Measurements from ENCODE around the gene MTCH2.

The MTCH2 gene

DNA sequence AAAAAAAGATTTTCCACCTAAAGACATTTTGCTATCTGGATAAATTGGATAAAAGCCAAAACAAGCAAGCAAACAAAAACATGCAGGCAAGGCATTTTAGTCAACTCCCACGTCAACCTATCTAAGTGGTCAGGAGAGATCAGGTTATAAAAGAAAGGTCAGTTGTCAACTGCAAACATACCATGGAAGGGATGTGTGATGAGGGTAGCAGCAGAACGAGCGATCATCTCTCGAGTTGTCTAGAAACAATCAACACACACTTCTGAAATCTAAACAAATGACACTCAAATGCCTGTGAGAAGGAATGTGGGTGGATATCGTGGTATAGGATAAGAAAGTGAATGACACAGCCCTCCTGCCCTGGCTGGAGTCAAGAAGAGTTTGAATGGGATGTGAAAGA is 10.9 kb downstream of the MTCH2 start:
- H3K4ac ChIP-seq (ENCODE audit: low read length): no peak overlapping the region
- H4K8ac ChIP-seq (ENCODE audit: low read depth, low read length): no peak overlapping the region
- H2BK5ac ChIP-seq (ENCODE audit: low read length): no peak overlapping the region
- H3K18ac ChIP-seq (ENCODE audit: low read length): no peak overlapping the region
- H2AK5ac ChIP-seq (ENCODE audit: low read depth, low read length): no peak overlapping the region
- DNase-seq (ENCODE audit: low spot score): no peak
- WGBS, 2 donors (ENCODE audit: extremely low coverage in 2 of 2, insufficient read length in 2 of 2, insufficient replicate concordance in 1 of 2): no CpG with 5 or more reads among the region's 5 CpGs
- H2BK15ac ChIP-seq (ENCODE audit: low read length): no peak overlapping the region
- no peak overlapping the region for H3K27ac ChIP-seq (replicated peaks; ENCODE audit: low read length)
- no peak overlapping the region for H3K4me3 ChIP-seq (ENCODE audit: low read length in 2 of 2)
- H3K27me3 ChIP-seq (ENCODE audit: control insufficient read depth in 3 of 3, insufficient read depth in 3 of 3, low read depth in 1 of 3, low read length in 3 of 3): no peaks in the 10 kb centered on the region
- H3K36me3 ChIP-seq (replicated peaks in 1 of 2; ENCODE audit: control insufficient read depth in 2 of 2, insufficient read depth in 2 of 2, low read length in 2 of 2): peaks cover 18 to 84% of the 10 kb centered on the region in 2 donors
- no peak overlapping the region for H3K9ac ChIP-seq (ENCODE audit: low read depth, low read length, poor library complexity)
- H4K91ac ChIP-seq (ENCODE audit: low read depth, low read length, poor library complexity): no peak overlapping the region
- H3K9me3 ChIP-seq (replicated peaks in 1 of 2; ENCODE audit: control insufficient read depth in 2 of 2, insufficient read depth in 1 of 2, low read depth in 1 of 2, low read length in 2 of 2): no peaks in the 10 kb centered on the region
- H2BK12ac ChIP-seq (ENCODE audit: low read length): no peak overlapping the region
- H3K4me1 ChIP-seq (ENCODE audit: control insufficient read depth in 2 of 2, insufficient read depth in 1 of 2, low read depth in 1 of 2, low read length in 2 of 2): no peaks in the 10 kb centered on the region
- no peak overlapping the region for H3K14ac ChIP-seq (ENCODE audit: low read length)
- H2AFZ ChIP-seq (ENCODE audit: low read length): no peak overlapping the region
- H3K4me2 ChIP-seq (ENCODE audit: insufficient read depth, low read length, poor library complexity, severe bottlenecking): no peak overlapping the region
- H2BK120ac ChIP-seq (ENCODE audit: low read depth, low read length): no peak overlapping the region
- H3K79me1 ChIP-seq (ENCODE audit: low read depth, low read length): no peaks in the 10 kb centered on the region
- H3K23ac ChIP-seq (ENCODE audit: low read depth, low read length, poor library complexity): no peak overlapping the region

GRCh38 chr11:47628026-47628425 is 14.3 kb downstream of the MTCH2 start:
- Histone ChIP-seq H3K14ac (ENCODE audit: low read length) (no peak overlapping the region), H3K27me3 (ENCODE audit: control insufficient read depth in 3 of 3, insufficient read depth in 3 of 3, low read depth in 1 of 3, low read length in 3 of 3) (no peaks in the 10 kb centered on the region), H4K91ac (ENCODE audit: low read depth, low read length, poor library complexity) (no peak overlapping the region), H3K9me3 (replicated peaks in 1 of 2; ENCODE audit: control insufficient read depth in 2 of 2, insufficient read depth in 1 of 2, low read depth in 1 of 2, low read length in 2 of 2) (no peaks in the 10 kb centered on the region), H2BK120ac (ENCODE audit: low read depth, low read length) (no peak overlapping the region), H3K23ac (ENCODE audit: low read depth, low read length, poor library complexity) (no peak overlapping the region), H3K4me2 (ENCODE audit: insufficient read depth, low read length, poor library complexity, severe bottlenecking) (no peak overlapping the region), H3K9ac (ENCODE audit: low read depth, low read length, poor library complexity) (no peak overlapping the region), H3K36me3 (replicated peaks in 1 of 2; ENCODE audit: control insufficient read depth in 2 of 2, insufficient read depth in 2 of 2, low read length in 2 of 2) (peaks cover 26 to 89% of the 10 kb centered on the region in 2 donors), H2BK15ac (ENCODE audit: low read length) (no peak overlapping the region), H4K8ac (ENCODE audit: low read depth, low read length) (no peak overlapping the region), H3K79me1 (ENCODE audit: low read depth, low read length) (no peaks in the 10 kb centered on the region), H2AFZ (ENCODE audit: low read length) (no peak overlapping the region), H2BK5ac (ENCODE audit: low read length) (no peak overlapping the region), H3K27ac (replicated peaks; ENCODE audit: low read length) (no peak overlapping the region), H3K4ac (ENCODE audit: low read length) (no peak overlapping the region), H3K4me3 (ENCODE audit: low read length in 2 of 2) (no peak overlapping the region), H3K18ac (ENCODE audit: low read length) (no peak overlapping the region), H3K4me1 (ENCODE audit: control insufficient read depth in 2 of 2, insufficient read depth in 1 of 2, low read depth in 1 of 2, low read length in 2 of 2) (no peaks in the 10 kb centered on the region), H2AK5ac (ENCODE audit: low read depth, low read length) (no peak overlapping the region), H2BK12ac (ENCODE audit: low read length) (no peak overlapping the region)
- no CpG with 5 or more reads among the region's 4 CpGs for WGBS, 2 donors (ENCODE audit: extremely low coverage in 2 of 2, insufficient read length in 2 of 2, insufficient replicate concordance in 1 of 2)
- no peak for DNase-seq (ENCODE audit: low spot score)

- Histone ChIP-seq H3K9ac (ENCODE audit: low read depth, low read length, poor library complexity) (no peak overlapping the region), H2BK120ac (ENCODE audit: low read depth, low read length) (no peak overlapping the region), H3K9me3 (replicated peaks in 1 of 2; ENCODE audit: control insufficient read depth in 2 of 2, insufficient read depth in 1 of 2, low read depth in 1 of 2, low read length in 2 of 2) (no peaks in the 10 kb centered on the region), H4K91ac (ENCODE audit: low read depth, low read length, poor library complexity) (no peak overlapping the region), H4K8ac (ENCODE audit: low read depth, low read length) (no peak overlapping the region), H3K27ac (replicated peaks; ENCODE audit: low read length) (no peak overlapping the region), H2AFZ (ENCODE audit: low read length) (no peak overlapping the region), H3K4me3 (ENCODE audit: low read length in 2 of 2) (no peak overlapping the region), H3K79me1 (ENCODE audit: low read depth, low read length) (no peaks in the 10 kb centered on the region), H3K23ac (ENCODE audit: low read depth, low read length, poor library complexity) (no peak overlapping the region), H2AK5ac (ENCODE audit: low read depth, low read length) (no peak overlapping the region), H2BK5ac (ENCODE audit: low read length) (no peak overlapping the region), H3K27me3 (ENCODE audit: control insufficient read depth in 3 of 3, insufficient read depth in 3 of 3, low read depth in 1 of 3, low read length in 3 of 3) (no peaks in the 10 kb centered on the region), H3K14ac (ENCODE audit: low read length) (no peak overlapping the region), H3K4me1 (ENCODE audit: control insufficient read depth in 2 of 2, insufficient read depth in 1 of 2, low read depth in 1 of 2, low read length in 2 of 2) (no peaks in the 10 kb centered on the region), H3K4ac (ENCODE audit: low read length) (no peak overlapping the region), H3K4me2 (ENCODE audit: insufficient read depth, low read length, poor library complexity, severe bottlenecking) (no peak overlapping the region), H2BK15ac (ENCODE audit: low read length) (no peak overlapping the region), H2BK12ac (ENCODE audit: low read length) (no peak overlapping the region), H3K18ac (ENCODE audit: low read length) (no peak overlapping the region), H3K36me3 (replicated peaks in 1 of 2; ENCODE audit: control insufficient read depth in 2 of 2, insufficient read depth in 2 of 2, low read length in 2 of 2) (peaks cover 24 to 96% of the 10 kb centered on the region in 2 donors)
- WGBS, 2 donors (ENCODE audit: extremely low coverage in 2 of 2, insufficient read length in 2 of 2, insufficient replicate concordance in 1 of 2): no CpG with 5 or more reads among the region's 8 CpGs
- DNase-seq (ENCODE audit: low spot score): no peak
Observed at GRCh38 chr11:47626234-47626633, 16.1 kb downstream of the MTCH2 start.

- H2BK120ac ChIP-seq (ENCODE audit: low read depth, low read length): no peak overlapping the region
- no peak overlapping the region for H4K91ac ChIP-seq (ENCODE audit: low read depth, low read length, poor library complexity)
- H3K4me1 ChIP-seq (ENCODE audit: control insufficient read depth in 2 of 2, insufficient read depth in 1 of 2, low read depth in 1 of 2, low read length in 2 of 2): no peaks in the 10 kb centered on the region
- no peak overlapping the region for H3K4me3 ChIP-seq (ENCODE audit: low read length in 2 of 2)
- H3K9me3 ChIP-seq (replicated peaks in 1 of 2; ENCODE audit: control insufficient read depth in 2 of 2, insufficient read depth in 1 of 2, low read depth in 1 of 2, low read length in 2 of 2): no peaks in the 10 kb centered on the region
- no peak for DNase-seq (ENCODE audit: low spot score)
- H2AK5ac ChIP-seq (ENCODE audit: low read depth, low read length): no peak overlapping the region
- no peaks in the 10 kb centered on the region for H3K79me1 ChIP-seq (ENCODE audit: low read depth, low read length)
- no peak overlapping the region for H3K4me2 ChIP-seq (ENCODE audit: insufficient read depth, low read length, poor library complexity, severe bottlenecking)
- H4K8ac ChIP-seq (ENCODE audit: low read depth, low read length): no peak overlapping the region
- H3K18ac ChIP-seq (ENCODE audit: low read length): no peak overlapping the region
- no peak overlapping the region for H3K9ac ChIP-seq (ENCODE audit: low read depth, low read length, poor library complexity)
- no peak overlapping the region for H3K23ac ChIP-seq (ENCODE audit: low read depth, low read length, poor library complexity)
- H3K36me3 ChIP-seq (replicated peaks in 1 of 2; ENCODE audit: control insufficient read depth in 2 of 2, insufficient read depth in 2 of 2, low read length in 2 of 2): peaks cover 22 to 90% of the 10 kb centered on the region in 2 donors
- H2BK15ac ChIP-seq (ENCODE audit: low read length): no peak overlapping the region
- H2BK12ac ChIP-seq (ENCODE audit: low read length): no peak overlapping the region
- H3K4ac ChIP-seq (ENCODE audit: low read length): no peak overlapping the region
- no peak overlapping the region for H2AFZ ChIP-seq (ENCODE audit: low read length)
- no peak overlapping the region for H3K14ac ChIP-seq (ENCODE audit: low read length)
- H2BK5ac ChIP-seq (ENCODE audit: low read length): no peak overlapping the region
- H3K27ac ChIP-seq (replicated peaks; ENCODE audit: low read length): no peak overlapping the region
- H3K27me3 ChIP-seq (ENCODE audit: control insufficient read depth in 3 of 3, insufficient read depth in 3 of 3, low read depth in 1 of 3, low read length in 3 of 3): no peaks in the 10 kb centered on the region
- no CpG with 5 or more reads among the region's 2 CpGs for WGBS, 2 donors (ENCODE audit: extremely low coverage in 2 of 2, insufficient read length in 2 of 2, insufficient replicate concordance in 1 of 2)
Observed at GRCh38 chr11:47620836-47621378, 21.5 kb downstream of the MTCH2 start.
